Ishikawa (cell line): ENCODE results near the gene PHLDB2.

Experiments used
- CEBPB ChIP-seq: IDR thresholded peaks from 2 replicates; pipeline ENCODE4 v1.6.1; 2012
- CREB1 ChIP-seq: IDR thresholded peaks from 2 replicates; pipeline ENCODE4 v1.6.1; 2012; ENCODE audit warnings: low read depth
- EGR1 ChIP-seq: IDR thresholded peaks from 2 replicates; pipeline ENCODE4 v1.6.1; 2012
- EP300 ChIP-seq: IDR thresholded peaks from 2 replicates; pipeline ENCODE4 v1.6.1; 2012; ENCODE audit warnings: borderline replicate concordance
- FOXM1 ChIP-seq: IDR thresholded peaks from 2 replicates; pipeline ENCODE4 v1.6.1; 2012; ENCODE audit warnings: low read depth, borderline replicate concordance
- RAD21 ChIP-seq: IDR thresholded peaks from 2 replicates; pipeline ENCODE4 v1.6.1; 2012; ENCODE audit warnings: low read depth
- TAF1 ChIP-seq: IDR thresholded peaks from 2 replicates; pipeline ENCODE4 v1.6.1; 2012; ENCODE audit warnings: low read depth, mild to moderate bottlenecking
- TCF12 ChIP-seq: IDR thresholded peaks from 2 replicates; pipeline ENCODE4 v1.6.1; 2012; ENCODE audit warnings: low read depth
- TEAD4 ChIP-seq: IDR thresholded peaks from 2 replicates; pipeline ENCODE4 v1.6.1; 2012
- YY1 ChIP-seq: IDR thresholded peaks from 2 replicates; pipeline ENCODE4 v1.6.1; 2012; ENCODE audit warnings: low read depth
- ZBTB7A ChIP-seq: IDR thresholded peaks from 2 replicates; pipeline ENCODE4 v1.6.1; 2012; ENCODE audit warnings: low read depth
- TF ChIP-seq, protein P1 (sequence below): IDR thresholded peaks from 2 replicates; pipeline ENCODE4 v1.6.1; 2012
- TF ChIP-seq, protein P2 (sequence below): IDR thresholded peaks from 2 replicates; pipeline ENCODE4 v1.6.1; 2012; ENCODE audit warnings: low read depth, mild to moderate bottlenecking

DNA sequence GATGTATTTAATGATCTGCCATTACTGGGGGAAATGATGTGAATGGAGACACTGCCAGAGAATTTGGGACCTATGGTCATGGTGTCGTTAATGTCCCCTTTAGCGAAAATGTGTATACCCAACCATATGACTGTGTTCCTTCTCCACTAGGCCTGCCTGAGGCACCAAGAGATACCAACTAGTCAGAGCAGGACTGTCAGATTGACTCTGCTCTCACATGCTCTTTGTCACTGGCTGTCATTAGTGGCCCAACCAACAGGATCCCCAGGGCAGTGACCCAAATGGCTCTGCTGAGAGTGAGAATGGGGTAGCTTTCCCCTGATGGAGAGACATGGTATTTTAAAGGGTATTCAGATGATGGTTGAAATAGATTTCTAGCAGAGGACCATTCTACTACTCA lies 142.5 kb downstream of the PHLDB2 start:
- TF ChIP-seq TAF1 = no peak
- TF ChIP-seq TCF12 = no peak
- TF ChIP-seq EP300 = no peak
- TF ChIP-seq CREB1 = no peak
- no peak for TF ChIP-seq TEAD4
- TF ChIP-seq FOXM1 = no peak
- TF ChIP-seq RAD21 = no peak
- TF ChIP-seq, protein P1, sequence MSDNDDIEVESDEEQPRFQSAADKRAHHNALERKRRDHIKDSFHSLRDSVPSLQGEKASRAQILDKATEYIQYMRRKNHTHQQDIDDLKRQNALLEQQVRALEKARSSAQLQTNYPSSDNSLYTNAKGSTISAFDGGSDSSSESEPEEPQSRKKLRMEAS = no peak
- TF ChIP-seq, protein P2, sequence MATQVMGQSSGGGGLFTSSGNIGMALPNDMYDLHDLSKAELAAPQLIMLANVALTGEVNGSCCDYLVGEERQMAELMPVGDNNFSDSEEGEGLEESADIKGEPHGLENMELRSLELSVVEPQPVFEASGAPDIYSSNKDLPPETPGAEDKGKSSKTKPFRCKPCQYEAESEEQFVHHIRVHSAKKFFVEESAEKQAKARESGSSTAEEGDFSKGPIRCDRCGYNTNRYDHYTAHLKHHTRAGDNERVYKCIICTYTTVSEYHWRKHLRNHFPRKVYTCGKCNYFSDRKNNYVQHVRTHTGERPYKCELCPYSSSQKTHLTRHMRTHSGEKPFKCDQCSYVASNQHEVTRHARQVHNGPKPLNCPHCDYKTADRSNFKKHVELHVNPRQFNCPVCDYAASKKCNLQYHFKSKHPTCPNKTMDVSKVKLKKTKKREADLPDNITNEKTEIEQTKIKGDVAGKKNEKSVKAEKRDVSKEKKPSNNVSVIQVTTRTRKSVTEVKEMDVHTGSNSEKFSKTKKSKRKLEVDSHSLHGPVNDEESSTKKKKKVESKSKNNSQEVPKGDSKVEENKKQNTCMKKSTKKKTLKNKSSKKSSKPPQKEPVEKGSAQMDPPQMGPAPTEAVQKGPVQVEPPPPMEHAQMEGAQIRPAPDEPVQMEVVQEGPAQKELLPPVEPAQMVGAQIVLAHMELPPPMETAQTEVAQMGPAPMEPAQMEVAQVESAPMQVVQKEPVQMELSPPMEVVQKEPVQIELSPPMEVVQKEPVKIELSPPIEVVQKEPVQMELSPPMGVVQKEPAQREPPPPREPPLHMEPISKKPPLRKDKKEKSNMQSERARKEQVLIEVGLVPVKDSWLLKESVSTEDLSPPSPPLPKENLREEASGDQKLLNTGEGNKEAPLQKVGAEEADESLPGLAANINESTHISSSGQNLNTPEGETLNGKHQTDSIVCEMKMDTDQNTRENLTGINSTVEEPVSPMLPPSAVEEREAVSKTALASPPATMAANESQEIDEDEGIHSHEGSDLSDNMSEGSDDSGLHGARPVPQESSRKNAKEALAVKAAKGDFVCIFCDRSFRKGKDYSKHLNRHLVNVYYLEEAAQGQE = no peak
- no peak for TF ChIP-seq CEBPB
- no peak for TF ChIP-seq ZBTB7A
- no peak for TF ChIP-seq YY1
- no peak for TF ChIP-seq EGR1
